Stimulated activated CD4-positive, alpha-beta T cell treated with anti-CD3 and anti-CD28 coated beads, Interleukin-1b, Interleukin-23, amount 100 ng/mL, for 24 hours (primary cell): ENCODE measurements around the gene OGFOD1.
"Not testable (repeated sequence)": the region's sequence is repeated elsewhere in the genome, so short reads cannot be mapped to it uniquely, and the experiment has no call there.

Experiments used
- DNase-seq, 4 experiments: peaks; one replicate each; pipeline ENCODE4 v3.0.0-alpha.2; 2020; ENCODE audit warnings: low read depth in 4 of 4, low spot score in 1 of 4

OGFOD1 gene

GRCh38 chr16:56479469-56479868 is 28.1 kb downstream of the OGFOD1 start:
- DNase-seq, result no peak

GRCh38 chr16:56480776-56481467 is 29.6 kb downstream of the OGFOD1 start:
- no peak for DNase-seq

- no peak for DNase-seq
Observed at GRCh38 chr16:56481468-56482122, 30.2 kb downstream of the OGFOD1 start.

GRCh38 chr16:56482683-56483236 is 31.4 kb downstream of the OGFOD1 start:
- DNase-seq, result no peak

GRCh38 chr16:56483394-56483793 is 32.0 kb downstream of the OGFOD1 start:
- no peak for DNase-seq

GRCh38 chr16:56488035-56488434 is 36.7 kb downstream of the OGFOD1 start:
- no peak for DNase-seq

GRCh38 chr16:56488868-56489267 is 37.5 kb downstream of the OGFOD1 start:
- DNase-seq, result not testable (repeated sequence)

- no peak for DNase-seq
Observed at GRCh38 chr16:56491657-56492261, 40.4 kb downstream of the OGFOD1 start.

GRCh38 chr16:56493126-56493525 is 41.8 kb downstream of the OGFOD1 start:
- no peak for DNase-seq

- DNase-seq, result no peak
Observed at GRCh38 chr16:56493815-56494214, 42.5 kb downstream of the OGFOD1 start.

GRCh38 chr16:56505181-56505580 is 53.8 kb downstream of the OGFOD1 start:
- no peak for DNase-seq

- no peak for DNase-seq
Observed at GRCh38 chr16:56506941-56507340, 55.6 kb downstream of the OGFOD1 start.

GRCh38 chr16:56510544-56510943 is 59.2 kb downstream of the OGFOD1 start:
- DNase-seq, result no peak

- no peak for DNase-seq
Observed at GRCh38 chr16:56512025-56512424, 60.7 kb downstream of the OGFOD1 start.

GRCh38 chr16:56513091-56513490 is 61.7 kb downstream of the OGFOD1 start:
- DNase-seq, result no peak

GRCh38 chr16:56513972-56514371 is 62.6 kb downstream of the OGFOD1 start:
- DNase-seq, result peak in 1 of 4 experiments; percentile 2

- no peak for DNase-seq
Observed at GRCh38 chr16:56514845-56515244, 63.5 kb downstream of the OGFOD1 start.

- no peak for DNase-seq
Observed at GRCh38 chr16:56515665-56516064, 64.3 kb downstream of the OGFOD1 start.

GRCh38 chr16:56517206-56517605 is 65.9 kb downstream of the OGFOD1 start:
- DNase-seq, result no peak

GRCh38 chr16:56518425-56518824 is 67.1 kb downstream of the OGFOD1 start:
- DNase-seq, result no peak

- DNase-seq, result peak; percentile 78 to 87 (median 84)
Observed at GRCh38 chr16:56519459-56520250, 68.3 kb downstream of the OGFOD1 start, which contains the start of gene BBS2. Gene BBS2 (minus strand): TSS chr16:56520024. CDS start chr16:56519862, 162 bp downstream.
